Spleen (tissue), 7 donors: ENCODE data around the gene CACNB3.

Experiments
- POLR2A ChIP-seq, 3 donors: fragments of 450-650 bp; IDR thresholded peaks; one replicate each; pipeline ENCODE4 v1.5.1; 2017; ENCODE audit warnings: antibody characterized with exemption in 3 of 3, mild to moderate bottlenecking in 1 of 3
- TF ChIP-seq, protein P1 (sequence below), 11 experiments: fragments of 200-600 bp in 7 of 11; fragments of 450-650 bp in 4 of 11; sonication (generic) in 4 of 11; IDR thresholded peaks in 8 of 11; conservative IDR thresholded peaks in 3 of 11; 1 replicate in 7 of 11; 2 replicates in 4 of 11; pipeline versions ENCODE4 v1.4.0 to v1.8.0; 2016 to 2021; ENCODE audit warnings: antibody characterized with exemption in 11 of 11, inconsistent platforms in 4 of 11, mild to moderate bottlenecking in 1 of 11
- donor health status: DM: no; HTN: no; CAD: no; lungs with moderate emphysema.
- donor health status: DM: no; HTN: no; CAD: no.
- donor health status: DM: no; HTN: no; CAD: no.

- TF ChIP-seq, protein P1, sequence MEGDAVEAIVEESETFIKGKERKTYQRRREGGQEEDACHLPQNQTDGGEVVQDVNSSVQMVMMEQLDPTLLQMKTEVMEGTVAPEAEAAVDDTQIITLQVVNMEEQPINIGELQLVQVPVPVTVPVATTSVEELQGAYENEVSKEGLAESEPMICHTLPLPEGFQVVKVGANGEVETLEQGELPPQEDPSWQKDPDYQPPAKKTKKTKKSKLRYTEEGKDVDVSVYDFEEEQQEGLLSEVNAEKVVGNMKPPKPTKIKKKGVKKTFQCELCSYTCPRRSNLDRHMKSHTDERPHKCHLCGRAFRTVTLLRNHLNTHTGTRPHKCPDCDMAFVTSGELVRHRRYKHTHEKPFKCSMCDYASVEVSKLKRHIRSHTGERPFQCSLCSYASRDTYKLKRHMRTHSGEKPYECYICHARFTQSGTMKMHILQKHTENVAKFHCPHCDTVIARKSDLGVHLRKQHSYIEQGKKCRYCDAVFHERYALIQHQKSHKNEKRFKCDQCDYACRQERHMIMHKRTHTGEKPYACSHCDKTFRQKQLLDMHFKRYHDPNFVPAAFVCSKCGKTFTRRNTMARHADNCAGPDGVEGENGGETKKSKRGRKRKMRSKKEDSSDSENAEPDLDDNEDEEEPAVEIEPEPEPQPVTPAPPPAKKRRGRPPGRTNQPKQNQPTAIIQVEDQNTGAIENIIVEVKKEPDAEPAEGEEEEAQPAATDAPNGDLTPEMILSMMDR (IDR thresholded peaks at IDR 0.05 in 8 of 11, conservative IDR thresholded peaks at IDR 0.05 in 3 of 11) = no peak
- TF ChIP-seq POLR2A (IDR thresholded peaks at IDR 0.05) = no peak
Observed at GRCh38 chr12:48819986-48820725, 1.9 kb downstream of the CACNB3 start.
